RWPE2 (cell line): Measurements from ENCODE around the gene AEBP1.

Source experiments
- ATAC-seq: fragments of 200-7000 bp; cut with Tn5 transposase; 3 replicates; pipeline ENCODE4 v1.9.1; 2021; ENCODE audit warnings: low read depth
- DNase-seq: peaks from one replicate; pipeline ENCODE4 v3.0.0-alpha.2; 2020; ENCODE audit warnings: low spot score
- H3K27ac ChIP-seq: fragments of 450-650 bp; 2 replicates; pipeline ENCODE4 v1.5.1; 2017; ENCODE audit warnings: mild to moderate bottlenecking; ENCODE audit not compliant: poor library complexity, severe bottlenecking
- H3K27me3 ChIP-seq: fragments of 250-450 bp; sonication (Bioruptor Pico); 2 replicates; pipeline ENCODE4 v1.5.1; 2021; ENCODE audit warnings: mild to moderate bottlenecking, moderate library complexity; ENCODE audit not compliant: insufficient read depth, poor library complexity, severe bottlenecking
- H3K36me3 ChIP-seq: fragments of 250-450 bp; sonication (Bioruptor Pico); 2 replicates; pipeline ENCODE4 v1.5.1; 2020; ENCODE audit warnings: low read depth, mild to moderate bottlenecking, moderate library complexity
- H3K4me1 ChIP-seq: fragments of 250-450 bp; sonication (Bioruptor Pico); 2 replicates; pipeline ENCODE4 v1.5.1; 2021; ENCODE audit warnings: mild to moderate bottlenecking, moderate library complexity; ENCODE audit not compliant: insufficient read depth, poor library complexity, severe bottlenecking
- H3K4me3 ChIP-seq: fragments of 250-450 bp; sonication (Bioruptor Pico); 2 replicates; pipeline ENCODE4 v1.5.1; 2021; ENCODE audit warnings: mild to moderate bottlenecking, moderate library complexity; ENCODE audit not compliant: severe bottlenecking
- H3K9me3 ChIP-seq: fragments of 250-450 bp; sonication (Bioruptor Pico); 2 replicates; pipeline ENCODE4 v1.5.1; 2021; ENCODE audit warnings: mild to moderate bottlenecking, moderate library complexity; ENCODE audit not compliant: severe bottlenecking
- CTCF ChIP-seq: fragments of 450-650 bp; IDR thresholded peaks from one replicate; pipeline ENCODE4 v1.5.1; 2017; ENCODE audit warnings: mild to moderate bottlenecking, moderate library complexity; ENCODE audit not compliant: poor library complexity, severe bottlenecking

AEBP1 gene

DNA sequence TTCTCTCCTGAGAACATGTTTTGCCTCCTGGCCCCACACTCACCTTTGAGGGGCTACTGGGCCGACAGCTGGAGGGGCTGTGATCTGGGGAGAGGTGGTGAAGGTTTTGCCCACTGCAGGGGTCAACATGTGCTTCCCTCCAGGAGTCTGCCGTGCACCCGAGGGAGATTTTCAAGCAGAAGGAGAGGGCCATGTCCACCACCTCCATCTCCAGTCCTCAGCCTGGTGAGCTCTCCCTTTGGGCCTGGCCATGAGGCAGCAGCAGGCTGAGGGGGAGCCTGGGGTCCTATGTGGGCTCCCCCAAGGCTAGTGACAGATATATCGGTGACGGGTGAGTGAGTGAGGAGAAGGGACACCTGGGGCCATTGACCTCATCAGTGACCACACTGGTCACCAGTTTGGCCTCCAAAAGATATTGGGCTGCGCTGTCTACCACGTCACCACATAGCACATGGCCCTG, 45.4 kb upstream of the AEBP1 start:
- DNase-seq (no peak), ATAC-seq (no peak)
- H3K27ac ChIP-seq: no peak overlapping the region
- no peaks in the 10 kb centered on the region for H3K27me3 ChIP-seq
- H3K36me3 ChIP-seq: peaks cover 62% of the 10 kb centered on the region
- H3K9me3 ChIP-seq: no peaks in the 10 kb centered on the region
- H3K4me1 ChIP-seq: no peaks in the 10 kb centered on the region
- no peak for TF ChIP-seq CTCF
- no peak overlapping the region for H3K4me3 ChIP-seq

DNA sequence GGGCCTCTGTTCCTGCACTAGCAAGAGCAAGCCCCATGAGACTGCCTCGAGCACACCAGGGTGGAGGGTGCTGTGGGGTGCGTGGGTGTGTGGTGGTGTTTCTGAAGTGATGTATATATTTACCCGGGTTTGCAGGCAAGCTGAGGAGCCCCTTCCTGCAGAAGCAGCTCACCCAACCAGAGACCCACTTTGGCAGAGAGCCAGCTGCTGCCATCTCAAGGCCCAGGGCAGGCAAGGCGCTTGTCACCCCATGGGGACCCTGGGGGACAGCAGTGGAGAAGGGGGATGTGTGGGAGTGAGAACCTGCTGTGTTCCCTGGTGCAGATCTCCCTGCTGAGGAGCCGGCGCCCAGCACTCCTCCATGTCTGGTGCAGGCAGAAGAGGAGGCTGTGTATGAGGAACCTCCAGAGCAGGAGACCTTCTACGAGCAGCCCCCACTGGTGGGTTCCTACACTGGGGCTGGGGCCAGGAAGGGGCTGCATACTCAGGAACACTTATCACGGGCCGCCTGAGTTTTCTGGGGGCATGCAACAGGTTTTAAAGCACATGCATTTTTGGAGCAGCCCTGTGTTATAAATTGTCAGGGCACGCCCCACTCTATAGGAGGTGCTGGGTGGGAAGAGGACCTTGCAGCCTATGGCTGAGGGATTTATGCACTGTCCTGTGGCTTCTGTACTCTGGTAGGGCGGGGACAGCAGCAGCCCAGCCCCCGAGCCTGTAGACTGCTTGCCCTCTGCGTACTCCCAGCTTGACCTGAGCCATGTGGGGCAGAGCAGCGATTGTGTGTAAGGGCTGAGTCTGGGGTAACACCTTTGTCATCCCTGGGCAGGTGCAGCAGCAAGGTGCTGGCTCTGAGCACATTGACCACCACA, 44.7 kb upstream of the AEBP1 start:
- Histone ChIP-seq H3K4me3 (no peak overlapping the region), H3K9me3 (no peaks in the 10 kb centered on the region), H3K36me3 (peaks cover 56% of the 10 kb centered on the region), H3K27ac (no peak overlapping the region), H3K27me3 (no peaks in the 10 kb centered on the region), H3K4me1 (no peaks in the 10 kb centered on the region)
- DNase-seq: no peak
- TF ChIP-seq CTCF: no peak
- no peak for ATAC-seq

DNA sequence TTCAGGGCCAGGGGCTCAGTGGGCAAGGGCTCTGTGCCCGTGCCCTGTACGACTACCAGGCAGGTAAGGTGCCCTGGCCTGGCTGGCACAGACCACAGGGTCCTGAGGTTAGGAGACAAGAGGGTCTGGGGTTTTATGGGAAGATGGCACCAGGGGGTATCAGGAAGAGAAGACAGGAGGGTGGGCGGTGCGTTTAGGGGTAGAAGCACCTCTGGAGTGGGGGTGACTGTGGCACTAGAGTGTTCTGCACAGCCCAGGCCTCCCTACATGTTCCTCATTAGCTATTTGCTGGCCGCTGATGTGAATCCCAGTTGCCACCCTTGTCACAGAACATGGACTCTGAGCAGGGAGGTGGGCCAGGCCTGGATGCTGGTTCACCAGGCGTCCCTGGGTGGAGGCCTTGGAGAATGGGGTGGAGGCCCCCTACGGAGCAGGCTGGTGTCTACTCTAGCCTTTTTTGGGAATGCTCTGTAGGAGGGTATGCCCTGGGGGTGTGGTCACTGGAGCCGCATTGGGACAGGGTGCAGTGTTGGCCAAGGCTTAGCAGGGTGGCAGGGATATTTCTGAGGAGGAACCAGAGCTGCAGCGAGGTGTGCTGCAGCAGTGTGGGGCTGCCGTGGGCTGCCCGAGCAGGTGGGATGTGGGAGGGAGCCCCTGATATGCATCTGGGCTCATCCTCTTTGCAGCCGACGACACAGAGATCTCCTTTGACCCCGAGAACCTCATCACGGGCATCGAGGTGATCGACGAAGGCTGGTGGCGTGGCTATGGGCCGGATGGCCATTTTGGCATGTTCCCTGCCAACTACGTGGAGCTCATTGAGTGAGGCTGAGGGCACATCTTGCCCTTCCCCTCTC, 43.8 kb upstream of the AEBP1 start:
- Histone ChIP-seq H3K9me3 (no peaks in the 10 kb centered on the region), H3K4me3 (no peak overlapping the region), H3K27me3 (no peaks in the 10 kb centered on the region), H3K4me1 (no peaks in the 10 kb centered on the region), H3K27ac (no peak overlapping the region), H3K36me3 (peaks cover 47% of the 10 kb centered on the region)
- TF ChIP-seq CTCF: no peak
- ATAC-seq (no peak), DNase-seq (no peak)

DNA sequence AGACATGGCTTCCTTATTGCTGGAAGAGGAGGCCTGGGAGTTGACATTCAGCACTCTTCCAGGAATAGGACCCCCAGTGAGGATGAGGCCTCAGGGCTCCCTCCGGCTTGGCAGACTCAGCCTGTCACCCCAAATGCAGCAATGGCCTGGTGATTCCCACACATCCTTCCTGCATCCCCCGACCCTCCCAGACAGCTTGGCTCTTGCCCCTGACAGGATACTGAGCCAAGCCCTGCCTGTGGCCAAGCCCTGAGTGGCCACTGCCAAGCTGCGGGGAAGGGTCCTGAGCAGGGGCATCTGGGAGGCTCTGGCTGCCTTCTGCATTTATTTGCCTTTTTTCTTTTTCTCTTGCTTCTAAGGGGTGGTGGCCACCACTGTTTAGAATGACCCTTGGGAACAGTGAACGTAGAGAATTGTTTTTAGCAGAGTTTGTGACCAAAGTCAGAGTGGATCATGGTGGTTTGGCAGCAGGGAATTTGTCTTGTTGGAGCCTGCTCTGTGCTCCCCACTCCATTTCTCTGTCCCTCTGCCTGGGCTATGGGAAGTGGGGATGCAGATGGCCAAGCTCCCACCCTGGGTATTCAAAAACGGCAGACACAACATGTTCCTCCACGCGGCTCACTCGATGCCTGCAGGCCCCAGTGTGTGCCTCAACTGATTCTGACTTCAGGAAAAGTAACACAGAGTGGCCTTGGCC, 43.0 kb upstream of the AEBP1 start:
- H3K4me1 ChIP-seq: no peaks in the 10 kb centered on the region
- H3K36me3 ChIP-seq: peaks cover 39% of the 10 kb centered on the region
- H3K4me3 ChIP-seq: no peak overlapping the region
- TF ChIP-seq CTCF: no peak
- DNase-seq (no peak), ATAC-seq (no peak)
- no peaks in the 10 kb centered on the region for H3K27me3 ChIP-seq
- H3K27ac ChIP-seq: no peak overlapping the region
- H3K9me3 ChIP-seq: no peaks in the 10 kb centered on the region
